HEK293 (cell line): ENCODE measurements around the gene PA2G4.

Experiments
- GLIS1 ChIP-seq: fragments of 450-650 bp; formaldehyde crosslinking; IDR thresholded peaks from 2 replicates; pipeline ENCODE4 v1.5.1; 2016; ENCODE audit warnings: missing biosample characterization, missing genetic modification characterization
- GLIS2 ChIP-seq: fragments of 450-650 bp; formaldehyde crosslinking; IDR thresholded peaks from 2 replicates; pipeline ENCODE4 v1.5.1; 2016; ENCODE audit warnings: missing biosample characterization, missing genetic modification characterization
- MZF1 ChIP-seq: fragments of 450-650 bp; formaldehyde crosslinking; IDR thresholded peaks from 2 replicates; pipeline ENCODE4 v1.5.1; 2017; ENCODE audit warnings: missing biosample characterization, missing genetic modification characterization, borderline replicate concordance
- OSR2 ChIP-seq: fragments of 450-650 bp; formaldehyde crosslinking; IDR thresholded peaks from 2 replicates; pipeline ENCODE4 v1.5.1; 2016; ENCODE audit warnings: missing biosample characterization, missing genetic modification characterization
- SCRT1 ChIP-seq: fragments of 450-650 bp; formaldehyde crosslinking; IDR thresholded peaks from 2 replicates; pipeline ENCODE4 v1.5.1; 2016; ENCODE audit warnings: missing biosample characterization, missing genetic modification characterization, borderline replicate concordance
- TSHZ1 ChIP-seq: fragments of 450-650 bp; formaldehyde crosslinking; IDR thresholded peaks from 2 replicates; pipeline ENCODE4 v1.5.1; 2016; ENCODE audit warnings: missing biosample characterization, missing genetic modification characterization, borderline replicate concordance
- ZBTB11 ChIP-seq: fragments of 450-650 bp; formaldehyde crosslinking; conservative IDR thresholded peaks from 2 replicates; pipeline ENCODE4 v1.5.1; 2016; ENCODE audit warnings: low read depth, missing biosample characterization, missing genetic modification characterization
- ZBTB7A ChIP-seq: fragments of 450-650 bp; formaldehyde crosslinking; IDR thresholded peaks from 2 replicates; pipeline ENCODE4 v1.5.1; 2016; ENCODE audit warnings: low read depth, missing biosample characterization, missing genetic modification characterization
- ZFP69B ChIP-seq: fragments of 450-650 bp; formaldehyde crosslinking; IDR thresholded peaks from 2 replicates; pipeline ENCODE4 v1.5.1; 2016; ENCODE audit warnings: missing biosample characterization, missing genetic modification characterization
- ZNF146 ChIP-seq: fragments of 450-650 bp; formaldehyde crosslinking; IDR thresholded peaks from 2 replicates; pipeline ENCODE4 v1.5.1; 2016; ENCODE audit warnings: missing biosample characterization, missing genetic modification characterization
- ZNF23 ChIP-seq: fragments of 450-650 bp; formaldehyde crosslinking; IDR thresholded peaks from 2 replicates; pipeline ENCODE4 v1.5.1; 2016; ENCODE audit warnings: missing biosample characterization, missing genetic modification characterization, borderline replicate concordance
- ZNF24 ChIP-seq: fragments of 450-650 bp; formaldehyde crosslinking; IDR thresholded peaks from 2 replicates; pipeline ENCODE4 v1.5.1; 2016; ENCODE audit warnings: missing biosample characterization, missing genetic modification characterization
- ZNF274 ChIP-seq, 2 experiments: fragments of 200-500 bp in 1 of 2; fragments of 450-650 bp in 1 of 2; sonication (Bioruptor generic) in 1 of 2; formaldehyde crosslinking in 1 of 2; IDR thresholded peaks; 2 replicates each; pipeline versions ENCODE4 v1.5.1 to v1.6.1; 2014 to 2016; ENCODE audit warnings: borderline replicate concordance in 1 of 2, inconsistent platforms in 1 of 2, low read length in 1 of 2, missing biosample characterization in 1 of 2, missing genetic modification characterization in 1 of 2
- ZNF324 ChIP-seq: fragments of 450-650 bp; formaldehyde crosslinking; IDR thresholded peaks from 2 replicates; pipeline ENCODE4 v1.5.1; 2016; ENCODE audit warnings: missing biosample characterization, missing genetic modification characterization
- ZNF426 ChIP-seq: fragments of 450-650 bp; formaldehyde crosslinking; IDR thresholded peaks from 2 replicates; pipeline ENCODE4 v1.5.1; 2017; ENCODE audit warnings: missing biosample characterization, missing genetic modification characterization, mild to moderate bottlenecking, inconsistent platforms, moderate library complexity
- ZNF561 ChIP-seq: fragments of 450-650 bp; IDR thresholded peaks from 2 replicates; pipeline ENCODE4 v1.5.1; 2018; ENCODE audit warnings: missing biosample characterization, missing genetic modification characterization, borderline replicate concordance
- ZNF571 ChIP-seq: fragments of 450-650 bp; formaldehyde crosslinking; IDR thresholded peaks from 2 replicates; pipeline ENCODE4 v1.5.0; 2017; ENCODE audit warnings: missing biosample characterization, missing genetic modification characterization
- ZNF585B ChIP-seq: fragments of 450-650 bp; formaldehyde crosslinking; IDR thresholded peaks from 2 replicates; pipeline ENCODE4 v1.5.1; 2016; ENCODE audit warnings: missing biosample characterization, missing genetic modification characterization
- ZNF692 ChIP-seq: fragments of 450-650 bp; formaldehyde crosslinking; IDR thresholded peaks from 2 replicates; pipeline ENCODE4 v1.5.1; 2016; ENCODE audit warnings: missing biosample characterization, missing genetic modification characterization
- ZSCAN18 ChIP-seq: fragments of 450-650 bp; formaldehyde crosslinking; IDR thresholded peaks from 2 replicates; pipeline ENCODE4 v1.5.1; 2016; ENCODE audit warnings: missing biosample characterization, missing genetic modification characterization
- ZXDB ChIP-seq: fragments of 450-650 bp; formaldehyde crosslinking; IDR thresholded peaks from 2 replicates; pipeline ENCODE4 v1.5.1; 2016; ENCODE audit warnings: missing biosample characterization, missing genetic modification characterization
- TF ChIP-seq, protein P1 (sequence below): fragments of 450-650 bp; formaldehyde crosslinking; IDR thresholded peaks from 2 replicates; pipeline ENCODE4 v1.5.1; 2016; ENCODE audit warnings: missing biosample characterization, missing genetic modification characterization
- TF ChIP-seq, protein P2 (sequence below): fragments of 450-650 bp; formaldehyde crosslinking; IDR thresholded peaks from 2 replicates; pipeline ENCODE4 v1.5.1; 2017; ENCODE audit warnings: missing biosample characterization, mild to moderate bottlenecking, missing genetic modification characterization, moderate library complexity

PA2G4 gene

GRCh38 chr12:56152132-56152755 lies 47.9 kb downstream of the PA2G4 start, which contains the start of gene MYL6B (continued):
- no peak for TF ChIP-seq ZNF274 (IDR thresholded peaks at IDR 0.05; ENCODE audit: low read length)
- TF ChIP-seq ZNF274 (tag by site-specific recombination; IDR thresholded peaks at IDR 0.05; ENCODE audit: borderline replicate concordance) = no peak
- TF ChIP-seq ZNF692 (tag by site-specific recombination) = peak; percentile 56; the same call in 1 of the 2 replicates
- TF ChIP-seq ZNF561 (tag by site-specific recombination) = no peak; the same call in 1 of the 2 replicates
- TF ChIP-seq ZFP69B (tag by site-specific recombination) = peak; percentile 56
- TF ChIP-seq GLIS2 (tag by site-specific recombination) = peak; percentile 70
- no peak for TF ChIP-seq ZNF23 (tag by site-specific recombination)
- no peak for TF ChIP-seq SCRT1 (tag by site-specific recombination)
- peak; percentile 11; the same call in 1 of the 2 replicates for TF ChIP-seq TSHZ1 (tag by site-specific recombination)
- TF ChIP-seq OSR2 = no peak
- no peak for TF ChIP-seq ZNF585B (tag by site-specific recombination)
- TF ChIP-seq, protein P1, sequence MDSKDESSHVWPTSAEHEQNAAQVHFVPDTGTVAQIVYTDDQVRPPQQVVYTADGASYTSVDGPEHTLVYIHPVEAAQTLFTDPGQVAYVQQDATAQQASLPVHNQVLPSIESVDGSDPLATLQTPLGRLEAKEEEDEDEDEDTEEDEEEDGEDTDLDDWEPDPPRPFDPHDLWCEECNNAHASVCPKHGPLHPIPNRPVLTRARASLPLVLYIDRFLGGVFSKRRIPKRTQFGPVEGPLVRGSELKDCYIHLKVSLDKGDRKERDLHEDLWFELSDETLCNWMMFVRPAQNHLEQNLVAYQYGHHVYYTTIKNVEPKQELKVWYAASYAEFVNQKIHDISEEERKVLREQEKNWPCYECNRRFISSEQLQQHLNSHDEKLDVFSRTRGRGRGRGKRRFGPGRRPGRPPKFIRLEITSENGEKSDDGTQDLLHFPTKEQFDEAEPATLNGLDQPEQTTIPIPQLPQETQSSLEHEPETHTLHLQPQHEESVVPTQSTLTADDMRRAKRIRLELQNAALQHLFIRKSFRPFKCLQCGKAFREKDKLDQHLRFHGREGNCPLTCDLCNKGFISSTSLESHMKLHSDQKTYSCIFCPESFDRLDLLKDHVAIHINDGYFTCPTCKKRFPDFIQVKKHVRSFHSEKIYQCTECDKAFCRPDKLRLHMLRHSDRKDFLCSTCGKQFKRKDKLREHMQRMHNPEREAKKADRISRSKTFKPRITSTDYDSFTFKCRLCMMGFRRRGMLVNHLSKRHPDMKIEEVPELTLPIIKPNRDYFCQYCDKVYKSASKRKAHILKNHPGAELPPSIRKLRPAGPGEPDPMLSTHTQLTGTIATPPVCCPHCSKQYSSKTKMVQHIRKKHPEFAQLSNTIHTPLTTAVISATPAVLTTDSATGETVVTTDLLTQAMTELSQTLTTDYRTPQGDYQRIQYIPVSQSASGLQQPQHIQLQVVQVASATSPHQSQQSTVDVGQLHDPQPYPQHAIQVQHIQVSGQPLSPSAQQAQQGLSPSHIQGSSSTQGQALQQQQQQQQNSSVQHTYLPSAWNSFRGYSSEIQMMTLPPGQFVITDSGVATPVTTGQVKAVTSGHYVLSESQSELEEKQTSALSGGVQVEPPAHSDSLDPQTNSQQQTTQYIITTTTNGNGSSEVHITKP (tag by site-specific recombination) = peak; percentile 70
- peak; percentile 66 for TF ChIP-seq ZNF324
- TF ChIP-seq ZNF571 (tag by site-specific recombination) = no peak
- no peak for TF ChIP-seq ZNF426 (tag by site-specific recombination)
- TF ChIP-seq ZNF24 = no peak; the same call in 1 of the 2 replicates
- TF ChIP-seq MZF1 (tag by site-specific recombination) = no peak
- TF ChIP-seq ZBTB11 = peak; percentile 84
- TF ChIP-seq ZNF146 = no peak
- peak; percentile 98 for TF ChIP-seq ZBTB7A (tag by site-specific recombination)
- peak; percentile 88 for TF ChIP-seq ZXDB (tag by site-specific recombination)
- TF ChIP-seq ZSCAN18 (tag by site-specific recombination) = 0 out of 2 replicates have a peak, but pooled peaks have one; percentile 27
- no peak; the same call in 1 of the 2 replicates for TF ChIP-seq GLIS1 (tag by site-specific recombination)
- TF ChIP-seq, protein P2, sequence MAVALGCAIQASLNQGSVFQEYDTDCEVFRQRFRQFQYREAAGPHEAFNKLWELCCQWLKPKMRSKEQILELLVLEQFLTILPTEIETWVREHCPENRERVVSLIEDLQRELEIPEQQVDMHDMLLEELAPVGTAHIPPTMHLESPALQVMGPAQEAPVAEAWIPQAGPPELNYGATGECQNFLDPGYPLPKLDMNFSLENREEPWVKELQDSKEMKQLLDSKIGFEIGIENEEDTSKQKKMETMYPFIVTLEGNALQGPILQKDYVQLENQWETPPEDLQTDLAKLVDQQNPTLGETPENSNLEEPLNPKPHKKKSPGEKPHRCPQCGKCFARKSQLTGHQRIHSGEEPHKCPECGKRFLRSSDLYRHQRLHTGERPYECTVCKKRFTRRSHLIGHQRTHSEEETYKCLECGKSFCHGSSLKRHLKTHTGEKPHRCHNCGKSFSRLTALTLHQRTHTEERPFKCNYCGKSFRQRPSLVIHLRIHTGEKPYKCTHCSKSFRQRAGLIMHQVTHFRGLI (tag by site-specific recombination) = 0 out of 2 replicates have a peak, but pooled peaks have one; percentile 27
